Heart left ventricle (tissue), 16 donors: ENCODE measurements around the gene ACSS3. TPM values are rescaled to one million over a fixed set of nuclear protein-coding genes. Genes with fewer than 3 reads are reported as not detected.

ENCODE experiments used
- ATAC-seq, 4 donors: fragments of 200-7000 bp; cut with Tn5 transposase; one replicate each; pipeline ENCODE4 v1.9.1; 2020 to 2022; ENCODE audit warnings: moderate library complexity in 4 of 4, mild to moderate bottlenecking in 3 of 4, moderate number of reproducible peaks in 1 of 4
- DNase-seq, 5 donors: peaks; one replicate each; pipeline ENCODE4 v3.0.0-alpha.2; 2020
- H3K27ac ChIP-seq, 12 donors: fragments of 200-600 bp; sonication (generic) in 4 of 12; one replicate each; pipeline versions ENCODE4 v1.5.0 to v1.8.0; 2016 to 2022; ENCODE audit warnings: mild to moderate bottlenecking in 2 of 12
- H3K27me3 ChIP-seq, 9 donors: fragments of 200-600 bp; sonication (generic) in 2 of 9; one replicate each; pipeline versions ENCODE4 v1.5.1 to v1.8.0; 2016 to 2022; ENCODE audit warnings: mild to moderate bottlenecking in 3 of 9
- H3K36me3 ChIP-seq, 9 donors: fragments of 200-600 bp; sonication (generic) in 2 of 9; one replicate each; pipeline versions ENCODE4 v1.5.0 to v1.8.0; 2018 to 2022; ENCODE audit warnings: mild to moderate bottlenecking in 2 of 9
- H3K4me1 ChIP-seq, 12 donors: fragments of 200-600 bp; sonication (generic) in 4 of 12; one replicate each; pipeline versions ENCODE4 v1.5.0 to v1.8.0; 2016 to 2022; ENCODE audit warnings: mild to moderate bottlenecking in 3 of 12
- H3K4me3 ChIP-seq, 12 donors: fragments of 200-600 bp; sonication (generic) in 4 of 12; one replicate each; pipeline versions ENCODE4 v1.5.0 to v1.8.0; 2017 to 2022; ENCODE audit warnings: mild to moderate bottlenecking in 9 of 12, moderate library complexity in 4 of 12
- H3K9me3 ChIP-seq, 12 donors: fragments of 200-600 bp; sonication (generic) in 4 of 12; one replicate each; pipeline versions ENCODE4 v1.5.0 to v1.8.0; 2016 to 2022; ENCODE audit warnings: mild to moderate bottlenecking in 1 of 12
- CTCF ChIP-seq, 12 donors: fragments of 200-600 bp; sonication (generic) in 4 of 12; IDR thresholded peaks; one replicate each; pipeline versions ENCODE4 v1.5.0 to v1.8.0; 2018 to 2022; ENCODE audit warnings: antibody characterized with exemption in 12 of 12, mild to moderate bottlenecking in 5 of 12
- POLR2A ChIP-seq, 2 donors: fragments of 450-650 bp; IDR thresholded peaks; one replicate each; pipeline ENCODE4 v1.6.1; 2017; ENCODE audit warnings: antibody characterized with exemption in 2 of 2, mild to moderate bottlenecking in 2 of 2, moderate library complexity in 2 of 2
- WGBS, 4 donors: extraction: QIAGEN DNeasy Blood & Tissue Kit in 2 of 4; methylation state at CpG; one replicate each; pipeline versions ENCODE4 v1.1.5 to v1.1.7; 2013 to 2018; 5-methylcytosine and 5-hydroxymethylcytosine counted together
- intact Hi-C, 10 donors: fragments of 100-400 bp; cut with DNase I; formaldehyde crosslinking; loops; one replicate each; pipeline versions ENCODE4 v1.11.1 to v1.14.2; 2022
- polyA plus RNA-seq, 2 donors: library from polyadenylated mRNA; stranded (reverse); fragments of 200-250 nt; gene quantifications; one replicate each; pipeline ENCODE4 v1.2.3, GENCODE V29; 2013
- total RNA-seq, 9 donors: library from RNA; depleted of rRNA in 2 of 9; stranded (reverse); fragments of >200 nt in 2 of 9; fragmentation: NEBNext Ultra II Directional in 3 of 9; extraction: Animal tissue kit (Norgen Biotek cat#: 25700) in 3 of 9; gene quantifications; one replicate each; pipeline versions ENCODE4 v1.1.0 to v1.2.4, GENCODE V29; 2016 to 2023
- donor health status: ischemic (EF 13 %, LVEDD 7.1; RV severe dilation, severe dysfunction).
- donor health status: healthy with polysubstance abuse.
- donor health status: DM: no; HTN: yes; CAD: no.
- donor health status: DM: no; HTN: no; CAD: no.
- donor health status: ischemic (EF 25% LVEDD 6.9; RV normal size, moderate dysfunction).
- donor health status: ischemic (EF 25% LVEDD 5.7; RV mildly dilated, moderate dysfunction).
- donor health status: healthy.
- donor health status: DM: yes; HTN: yes; CAD: no.
- donor health status: ischemic (EF 35%, LVEDD 5.7; RV mildly dilated, moderate dysfunction).
- donor health status: nonischemic (EF 11% LVEDD 7.7; RV severe dilation, severe dysfunction).
- donor health status: DM: yes; HTN: yes; CAD: no.
- donor health status: PGD.
- donor health status: ischemic (EF 29% LVEDD 5.4; RV normal size, mild dysfunction).
- donor health status: nonischemic (EF 23%, LVEDD 6.1; RV moderate dilation, normal function).

ACSS3 gene
- total and polyA plus RNA-seq, 11 donors, result 8.6 to 36.0 (median 27.5) TPM

GRCh38 chr12:81162391-81163136 is 84.7 kb downstream of the ACSS3 start:
- intact Hi-C loops, result no loop called here
- no peaks in the 10 kb centered on the region for H3K27me3 ChIP-seq
- ATAC-seq (peak in 1 of 4 donors; percentile 16), DNase-seq (no peak)
- no peaks in the 10 kb centered on the region for H3K4me1 ChIP-seq
- 83 to 96% (median 87%) methylated on average over 4 of the region's 4 CpGs for WGBS, 4 donors
- no peaks in the 10 kb centered on the region for H3K9me3 ChIP-seq
- H3K4me3 ChIP-seq, result no peak overlapping the region
- TF ChIP-seq POLR2A (IDR thresholded peaks at IDR 0.05) (no peak), CTCF (IDR thresholded peaks at IDR 0.05) (no peak)
- H3K27ac ChIP-seq, result no peak overlapping the region
- H3K36me3 ChIP-seq, result peaks cover 0 to 37% (median 0%) of the 10 kb centered on the region in 9 donors

- ATAC-seq (no peak), DNase-seq (no peak)
- Histone ChIP-seq H3K27me3 (no peaks in the 10 kb centered on the region), H3K4me3 (no peak overlapping the region), H3K9me3 (no peaks in the 10 kb centered on the region), H3K27ac (no peak overlapping the region), H3K4me1 (no peaks in the 10 kb centered on the region), H3K36me3 (peaks cover 0 to 26% (median 0%) of the 10 kb centered on the region in 9 donors)
- TF ChIP-seq CTCF (IDR thresholded peaks at IDR 0.05) (no peak), POLR2A (IDR thresholded peaks at IDR 0.05) (no peak)
- intact Hi-C loops, result no loop called here
Measured at GRCh38 chr12:81164827-81165226, 86.9 kb downstream of the ACSS3 start.

GRCh38 chr12:81166790-81167189 is 88.9 kb downstream of the ACSS3 start:
- H3K27ac ChIP-seq, result no peak overlapping the region

GRCh38 chr12:81167694-81168093 is 89.8 kb downstream of the ACSS3 start:
- no peak for ATAC-seq
- WGBS, 4 donors, result 76 to 88% (median 79%) methylated on average over 1 of the region's 1 CpG
- H3K27me3 ChIP-seq, result no peaks in the 10 kb centered on the region

More at GRCh38 chr12:81166790-81167189, 88.9 kb downstream of the ACSS3 start:
- ATAC-seq (no peak), DNase-seq (no peak)
- Histone ChIP-seq H3K27me3 (no peaks in the 10 kb centered on the region), H3K36me3 (peaks cover 0 to 21% (median 0%) of the 10 kb centered on the region in 9 donors), H3K4me1 (no peaks in the 10 kb centered on the region), H3K4me3 (no peak overlapping the region), H3K9me3 (no peaks in the 10 kb centered on the region)
- intact Hi-C loops, result no loop called here
- 78 to 87% (median 80%) methylated on average over 2 of the region's 2 CpGs for WGBS, 4 donors
- TF ChIP-seq CTCF (IDR thresholded peaks at IDR 0.05) (no peak), POLR2A (IDR thresholded peaks at IDR 0.05) (no peak)

More at GRCh38 chr12:81167694-81168093, 89.8 kb downstream of the ACSS3 start:
- TF ChIP-seq POLR2A (IDR thresholded peaks at IDR 0.05) (no peak), CTCF (IDR thresholded peaks at IDR 0.05) (no peak)
- intact Hi-C loops, result no loop called here
- Histone ChIP-seq H3K9me3 (no peaks in the 10 kb centered on the region), H3K27ac (no peak overlapping the region), H3K4me1 (no peaks in the 10 kb centered on the region), H3K4me3 (no peak overlapping the region), H3K36me3 (peaks cover 0 to 21% (median 0%) of the 10 kb centered on the region in 9 donors)
- DNase-seq, result no peak
